Measurements from ENCODE around the gene PPFIBP2. TPM values are rescaled to one million over a fixed set of nuclear protein-coding genes. Genes with fewer than 3 reads are reported as not detected.

PPFIBP2 gene
- total and polyA plus RNA-seq, 11 donors = 10.5 to 31.1 (median 20.8) TPM

DNA sequence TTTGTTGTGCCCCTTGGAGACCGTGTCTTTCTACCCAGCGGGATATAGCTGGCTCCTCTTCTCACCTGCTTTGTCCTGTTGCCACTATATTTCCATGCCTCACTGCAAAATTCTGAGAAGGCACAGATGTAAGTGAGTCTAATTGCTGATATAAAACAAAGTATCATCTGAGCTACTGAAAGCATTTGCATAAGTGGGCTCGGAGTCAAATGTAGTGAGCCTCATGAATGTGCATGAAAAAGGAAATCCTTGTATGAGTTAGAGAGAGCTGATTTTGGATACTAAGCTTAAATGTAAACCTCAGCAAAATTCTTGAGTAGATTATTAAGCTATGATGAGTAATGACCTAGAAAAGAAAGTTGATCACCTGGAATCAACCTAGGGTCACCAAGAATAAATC is 178.6 kb downstream of the PPFIBP2 start:
- no peak for DNase-seq
- intact Hi-C loops (cut with DNase I) = loop anchor here in 6 of 10 donors (5.0 to 10.0 kb wide), 3 partner anchors 118 to 598 kb away; no protein-coding TSS in a partner anchor
- WGBS, 4 donors = 85 to 91% (median 88%) methylated on average over 3 of the region's 3 CpGs
- no peak overlapping the region for H3K27ac ChIP-seq
- no peaks in the 10 kb centered on the region for H3K4me1 ChIP-seq
- no peak for TF ChIP-seq POLR2A (IDR thresholded peaks at IDR 0.05)
- TF ChIP-seq, protein P1, sequence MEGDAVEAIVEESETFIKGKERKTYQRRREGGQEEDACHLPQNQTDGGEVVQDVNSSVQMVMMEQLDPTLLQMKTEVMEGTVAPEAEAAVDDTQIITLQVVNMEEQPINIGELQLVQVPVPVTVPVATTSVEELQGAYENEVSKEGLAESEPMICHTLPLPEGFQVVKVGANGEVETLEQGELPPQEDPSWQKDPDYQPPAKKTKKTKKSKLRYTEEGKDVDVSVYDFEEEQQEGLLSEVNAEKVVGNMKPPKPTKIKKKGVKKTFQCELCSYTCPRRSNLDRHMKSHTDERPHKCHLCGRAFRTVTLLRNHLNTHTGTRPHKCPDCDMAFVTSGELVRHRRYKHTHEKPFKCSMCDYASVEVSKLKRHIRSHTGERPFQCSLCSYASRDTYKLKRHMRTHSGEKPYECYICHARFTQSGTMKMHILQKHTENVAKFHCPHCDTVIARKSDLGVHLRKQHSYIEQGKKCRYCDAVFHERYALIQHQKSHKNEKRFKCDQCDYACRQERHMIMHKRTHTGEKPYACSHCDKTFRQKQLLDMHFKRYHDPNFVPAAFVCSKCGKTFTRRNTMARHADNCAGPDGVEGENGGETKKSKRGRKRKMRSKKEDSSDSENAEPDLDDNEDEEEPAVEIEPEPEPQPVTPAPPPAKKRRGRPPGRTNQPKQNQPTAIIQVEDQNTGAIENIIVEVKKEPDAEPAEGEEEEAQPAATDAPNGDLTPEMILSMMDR (IDR thresholded peaks at IDR 0.05) = no peak
- H3K36me3 ChIP-seq = no peaks in the 10 kb centered on the region
- no peak overlapping the region for H3K4me3 ChIP-seq
- ATAC-seq = no peak
- peaks cover 0 to 23% (median 6%) of the 10 kb centered on the region in 9 donors for H3K27me3 ChIP-seq
- H3K9me3 ChIP-seq = no peaks in the 10 kb centered on the region

DNA sequence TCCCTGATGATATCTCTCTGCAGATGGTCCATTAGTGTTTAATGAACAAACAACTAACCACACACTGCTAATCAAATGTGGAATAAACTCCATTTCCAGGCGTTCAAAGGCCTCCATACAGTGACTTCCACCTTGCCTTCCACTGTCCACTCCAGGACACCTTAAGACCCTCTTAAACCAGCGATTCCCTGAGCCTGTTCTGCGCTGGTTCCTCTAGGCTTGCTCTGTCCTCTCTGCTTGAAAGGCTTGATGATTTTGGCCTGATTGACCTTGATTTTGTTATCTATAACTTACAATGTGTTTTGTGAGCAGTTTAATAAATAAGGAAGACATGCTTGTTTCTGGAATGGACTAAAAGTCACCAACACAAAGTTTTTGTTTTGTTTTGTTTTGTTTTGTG is 180.4 kb downstream of the PPFIBP2 start:
- H3K9me3 ChIP-seq = no peaks in the 10 kb centered on the region
- DNase-seq (no peak), ATAC-seq (no peak)
- intact Hi-C loops (cut with DNase I) = loop anchor here in 7 of 10 donors (2.0 to 10.0 kb wide), 4 partner anchors 119 to 599 kb away; no protein-coding TSS in a partner anchor
- WGBS, 4 donors = 85 to 92% (median 87%) methylated on average over 3 of the region's 3 CpGs
- no peaks in the 10 kb centered on the region for H3K36me3 ChIP-seq
- H3K4me1 ChIP-seq = no peaks in the 10 kb centered on the region
- H3K4me3 ChIP-seq = no peak overlapping the region
- peaks cover 0 to 23% (median 6%) of the 10 kb centered on the region in 9 donors for H3K27me3 ChIP-seq
- TF ChIP-seq POLR2A (IDR thresholded peaks at IDR 0.05) = no peak
- TF ChIP-seq, protein P1 (IDR thresholded peaks at IDR 0.05) = no peak
- H3K27ac ChIP-seq = no peak overlapping the region

DNA sequence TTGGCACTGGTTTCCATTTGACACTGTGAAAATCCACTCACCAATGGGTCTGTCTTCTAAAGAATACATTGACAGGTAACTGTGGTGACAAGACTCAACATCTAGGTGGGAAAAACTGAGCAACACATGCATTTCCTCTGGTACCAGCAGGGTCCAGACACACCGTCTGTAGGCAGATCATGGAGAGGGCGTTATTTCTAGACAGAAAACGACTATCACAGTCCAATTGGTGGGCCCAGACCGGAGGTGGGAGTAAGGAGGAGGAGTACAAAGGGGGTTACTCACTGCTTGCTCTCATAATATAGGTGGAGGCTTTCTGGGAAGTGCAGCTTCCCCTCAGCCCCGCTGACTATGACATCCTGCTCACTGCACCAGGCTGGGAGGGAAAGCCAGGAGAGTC is 182.6 kb downstream of the PPFIBP2 start:
- 73 to 84% (median 80%) methylated on average over 5 of the region's 5 CpGs for WGBS, 4 donors

More for the DNA sequence above, 182.6 kb downstream of the PPFIBP2 start:
- no peaks in the 10 kb centered on the region for H3K9me3 ChIP-seq
- DNase-seq = no peak
- intact Hi-C loops (cut with DNase I) = loop anchor here in 5 of 10 donors (10.0 kb wide), 2 partner anchors 122 to 602 kb away; no protein-coding TSS in a partner anchor
- no peak overlapping the region for H3K27ac ChIP-seq
- TF ChIP-seq POLR2A (IDR thresholded peaks at IDR 0.05) = no peak
- TF ChIP-seq, protein P1 (IDR thresholded peaks at IDR 0.05) = no peak
- no peak for ATAC-seq
- no peak overlapping the region for H3K4me3 ChIP-seq
- no peaks in the 10 kb centered on the region for H3K36me3 ChIP-seq
- no peaks in the 10 kb centered on the region for H3K4me1 ChIP-seq
- H3K27me3 ChIP-seq = peaks cover 0 to 20% (median 6%) of the 10 kb centered on the region in 9 donors

Other genes with a start within 250 kb of the PPFIBP2 start
- 10 to 100 TPM in 1 of 9 donors, 1 to 10 TPM in 8; 1.7 to 17.9 (median 4.7) TPM for gene OLFML1, start 28.5 kb upstream of the PPFIBP2 start, total RNA-seq
- 1 to 10 TPM; 1.8 to 2.6 TPM for gene OLFML1, start 28.5 kb upstream of the PPFIBP2 start, polyA plus RNA-seq
- gene CYB5R2, start 159.5 kb downstream of the PPFIBP2 start, total RNA-seq = 1 to 10 TPM in 5 of 9 donors, under 1 TPM in 4; 0.65 to 4.9 (median 1.1) TPM
- gene CYB5R2, start 159.5 kb downstream of the PPFIBP2 start, polyA plus RNA-seq = 1 to 10 TPM; 1.3 to 2.8 TPM
- gene OVCH2, start 192.5 kb downstream of the PPFIBP2 start, total RNA-seq = not detected
- gene OVCH2, start 192.5 kb downstream of the PPFIBP2 start, polyA plus RNA-seq = not detected